Naive thymus-derived CD4-positive, alpha-beta T cell (primary cell): ENCODE results near the gene EDIL3. TPM values are rescaled to one million over a fixed set of nuclear protein-coding genes. Genes with fewer than 3 reads are reported as not detected.

Experiments
- ATAC-seq: fragments of 150-1000 bp; cut with Tn5 transposase; 2 replicates; pipeline ENCODE4 v1.10.0; 2021; ENCODE audit warnings: mild to moderate bottlenecking, moderate library complexity
- CTCF ChIA-PET: fragments of 350-600 bp; sonication (Branson Sonifier 250); formaldehyde crosslinking; loops from one replicate; lab custom pipeline; 2021; ENCODE audit warnings: antibody characterized with exemption; lab: Charles Lee
- POLR2A ChIA-PET: fragments of 350-600 bp; sonication (Branson Sonifier 250); formaldehyde crosslinking; loops from one replicate; lab custom pipeline; 2021; ENCODE audit warnings: antibody characterized with exemption, inconsistent platforms; lab: Charles Lee
- DNase-seq, 9 donors: peaks; one replicate each; pipeline versions ENCODE4 v3.0.0 to v3.0.0-alpha.2; 2020 to 2022; ENCODE audit warnings: mixed read lengths in 1 of 9
- H3K27ac ChIP-seq: one replicate; pipeline ENCODE4 v1.7.0; 2013; ENCODE audit warnings: mild to moderate bottlenecking, low read depth, low read length, moderate library complexity
- H3K27me3 ChIP-seq, 2 donors: one replicate each; pipeline ENCODE4 v1.7.0; 2013; ENCODE audit warnings: low read length in 2 of 2, mild to moderate bottlenecking in 2 of 2, moderate library complexity in 2 of 2; ENCODE audit not compliant: control insufficient read depth in 2 of 2, insufficient read depth in 2 of 2
- H3K36me3 ChIP-seq, 3 experiments: 1 replicate in 2 of 3; 2 replicates in 1 of 3; pipeline ENCODE4 v1.7.0; 2013; ENCODE audit warnings: low read length in 3 of 3, mild to moderate bottlenecking in 3 of 3, moderate library complexity in 1 of 3; ENCODE audit not compliant: insufficient read depth in 3 of 3, control insufficient read depth in 2 of 3
- H3K4me1 ChIP-seq, 2 donors: one replicate each; pipeline ENCODE4 v1.7.0; 2013; ENCODE audit warnings: low read length in 2 of 2, mild to moderate bottlenecking in 2 of 2, moderate library complexity in 1 of 2; ENCODE audit not compliant: control insufficient read depth in 2 of 2, insufficient read depth in 2 of 2
- H3K4me3 ChIP-seq: 2 replicates; pipeline ENCODE4 v1.7.0; 2013; ENCODE audit warnings: mild to moderate bottlenecking, low read length
- H3K9me3 ChIP-seq, 3 experiments: 1 replicate in 2 of 3; 2 replicates in 1 of 3; pipeline ENCODE4 v1.7.0; 2013; ENCODE audit warnings: low read length in 3 of 3; ENCODE audit not compliant: control insufficient read depth in 2 of 3
- H3K27ac Mint-ChIP-seq, 9 donors: one replicate each; pipeline ENCODE4 v1.8.0; 2020 to 2022; ENCODE audit warnings: mixed read lengths in 9 of 9, mild to moderate bottlenecking in 8 of 9, moderate library complexity in 5 of 9, inconsistent platforms in 2 of 9
- H3K27me3 Mint-ChIP-seq, 5 donors: one replicate each; pipeline ENCODE4 v1.8.0; 2021 to 2022; ENCODE audit warnings: mixed read lengths in 5 of 5, mild to moderate bottlenecking in 1 of 5
- H3K36me3 Mint-ChIP-seq, 5 donors: one replicate each; pipeline ENCODE4 v1.8.0; 2020 to 2022; ENCODE audit warnings: mixed read lengths in 5 of 5, mild to moderate bottlenecking in 3 of 5, inconsistent platforms in 1 of 5
- H3K4me1 Mint-ChIP-seq, 7 donors: one replicate each; pipeline ENCODE4 v1.8.0; 2020 to 2022; ENCODE audit warnings: mixed read lengths in 7 of 7, mild to moderate bottlenecking in 3 of 7, inconsistent platforms in 1 of 7
- H3K4me3 Mint-ChIP-seq, 10 donors: one replicate each; pipeline ENCODE4 v1.8.0; 2020 to 2022; ENCODE audit warnings: mild to moderate bottlenecking in 10 of 10, mixed read lengths in 10 of 10, moderate library complexity in 6 of 10, inconsistent platforms in 2 of 10
- H3K9me3 Mint-ChIP-seq, 11 donors: one replicate each; pipeline ENCODE4 v1.8.0; 2020 to 2022; ENCODE audit warnings: mixed read lengths in 11 of 11, mild to moderate bottlenecking in 4 of 11, inconsistent platforms in 1 of 11, moderate library complexity in 1 of 11
- intact Hi-C, 2 donors: fragments of 100-400 bp; cut with micrococcal nuclease; formaldehyde crosslinking; loops; one replicate each; pipeline ENCODE4 v1.15.1; 2023
- polyA plus RNA-seq, 2 donors: library from polyadenylated mRNA; unstranded; fragments of 300-500 nt; fragmentation: Illumina TruSeq; gene quantifications; one replicate each; pipeline ENCODE4 v1.2.3, GENCODE V29; 2021
- total RNA-seq, 6 experiments: library from RNA in 5 of 6; stranded (reverse) in 5 of 6; gene quantifications; 1 replicate in 5 of 6; 2 replicates in 1 of 6; pipeline ENCODE4 v1.2.3 and lab custom pipeline; 2021 to 2026

EDIL3 gene
- total and polyA plus RNA-seq, 7 experiments from 2014 or later: not detected

DNA sequence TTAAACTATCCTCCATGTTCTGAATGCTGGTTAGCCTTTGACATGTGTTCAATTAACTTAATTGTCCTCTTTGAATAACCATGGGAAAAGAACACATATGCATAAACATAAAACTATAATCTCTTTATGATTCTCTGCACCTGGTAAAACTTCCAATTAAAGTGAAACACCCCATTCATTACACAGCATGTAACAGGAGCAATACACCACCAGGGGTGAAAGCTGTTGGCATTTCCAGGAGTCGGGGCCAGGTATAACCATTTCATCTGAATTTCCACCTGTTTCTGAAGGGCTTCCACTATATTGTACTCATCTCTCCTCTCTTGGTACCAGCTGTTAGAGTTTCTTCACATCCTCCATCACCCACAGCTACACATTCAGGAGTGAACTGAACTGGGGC lies 303.8 kb downstream of the EDIL3 start:
- CTCF ChIA-PET: no interaction called here

DNA sequence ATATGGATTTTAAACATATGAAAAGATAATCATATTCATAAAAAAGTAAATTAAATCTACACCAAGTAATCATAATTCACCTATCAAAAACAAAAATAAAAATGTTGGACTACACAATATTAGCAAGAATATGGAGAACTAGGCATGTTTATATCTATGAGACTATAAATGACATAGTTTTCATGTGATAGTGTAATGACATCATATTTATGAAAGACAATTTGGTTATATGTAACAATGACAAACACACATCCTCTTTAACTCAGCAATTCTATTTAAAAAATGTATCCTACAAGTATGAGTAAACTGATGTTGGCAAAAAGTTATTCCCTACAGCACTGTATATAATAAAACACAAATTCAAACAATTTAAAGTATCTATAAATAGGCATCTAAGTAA lies 312.3 kb downstream of the EDIL3 start:
- POLR2A ChIA-PET: no interaction called here

More for the DNA sequence above, 303.8 kb downstream of the EDIL3 start:
- Histone ChIP-seq H3K27ac (no peak overlapping the region), H3K36me3 (no peaks in the 10 kb centered on the region), H3K27me3 (no peaks in the 10 kb centered on the region), H3K4me1 (no peaks in the 10 kb centered on the region), H3K4me3 (no peak overlapping the region), H3K9me3 (no peaks in the 10 kb centered on the region)
- Mint-ChIP-seq H3K4me3 (no peak overlapping the region), H3K27ac (no peak overlapping the region), H3K27me3 (no peaks in the 10 kb centered on the region), H3K36me3 (no peaks in the 10 kb centered on the region), H3K9me3 (peaks cover 0 to 14% (median 3%) of the 10 kb centered on the region in 11 donors), H3K4me1 (no peaks in the 10 kb centered on the region)
- ATAC-seq (no peak), DNase-seq (no peak)
- POLR2A ChIA-PET: no interaction called here
- intact Hi-C loops: no loop called here

DNA sequence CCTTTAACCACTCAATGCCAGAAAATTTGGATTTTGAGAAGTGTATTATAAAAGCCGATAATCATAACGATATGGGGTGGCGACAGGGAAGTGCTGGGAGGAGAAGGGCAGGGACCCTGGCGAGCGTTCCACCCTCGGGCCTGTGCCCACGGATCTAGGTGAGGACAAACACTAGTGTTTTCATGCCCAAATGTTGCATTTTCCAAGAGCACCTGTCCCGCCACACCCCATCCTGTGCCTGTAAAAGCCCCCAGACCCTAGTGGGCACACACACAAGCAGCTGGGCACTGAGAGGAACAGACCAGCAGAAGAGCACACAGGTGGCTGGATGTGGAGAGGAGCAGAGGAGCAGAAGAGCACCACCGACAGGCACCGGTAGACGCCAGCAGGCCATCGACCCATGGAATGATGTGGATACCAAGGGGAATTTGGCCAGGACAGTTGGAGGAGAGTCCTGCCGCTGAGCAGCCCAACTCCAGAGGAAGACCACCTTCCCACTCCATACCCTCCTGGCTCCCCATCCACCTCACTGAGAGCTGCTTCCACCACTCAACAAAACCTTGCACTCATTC lies 315.0 kb downstream of the EDIL3 start:
- Mint-ChIP-seq H3K4me3 (no peak overlapping the region), H3K4me1 (no peaks in the 10 kb centered on the region), H3K27me3 (no peaks in the 10 kb centered on the region), H3K9me3 (peaks cover 0 to 13% (median 0%) of the 10 kb centered on the region in 11 donors), H3K27ac (no peak overlapping the region), H3K36me3 (no peaks in the 10 kb centered on the region)
- Histone ChIP-seq H3K4me3 (no peak overlapping the region), H3K36me3 (no peaks in the 10 kb centered on the region), H3K9me3 (no peaks in the 10 kb centered on the region), H3K4me1 (no peaks in the 10 kb centered on the region), H3K27ac (no peak overlapping the region), H3K27me3 (no peaks in the 10 kb centered on the region)
- ChIA-PET CTCF (interaction anchor here (0.6 kb wide), 1 partner anchor 200 kb away, joined by 3 read pairs; no protein-coding TSS in a partner anchor), POLR2A (no interaction called here)
- ATAC-seq: no peak
- intact Hi-C loops: no loop called here
- DNase-seq: no peak

More for the DNA sequence above, 312.3 kb downstream of the EDIL3 start:
- Histone ChIP-seq H3K27ac (no peak overlapping the region), H3K4me3 (no peak overlapping the region), H3K36me3 (no peaks in the 10 kb centered on the region), H3K9me3 (no peaks in the 10 kb centered on the region), H3K4me1 (no peaks in the 10 kb centered on the region), H3K27me3 (no peaks in the 10 kb centered on the region)
- intact Hi-C loops: no loop called here
- CTCF ChIA-PET: no interaction called here
- H3K27me3 Mint-ChIP-seq: no peaks in the 10 kb centered on the region
- H3K9me3 Mint-ChIP-seq: peaks cover 0 to 13% (median 0%) of the 10 kb centered on the region in 11 donors
- H3K27ac Mint-ChIP-seq: no peak overlapping the region
- H3K4me3 Mint-ChIP-seq: no peak overlapping the region
- ATAC-seq (no peak), DNase-seq (no peak)
- no peaks in the 10 kb centered on the region for H3K36me3 Mint-ChIP-seq
- H3K4me1 Mint-ChIP-seq: no peaks in the 10 kb centered on the region

DNA sequence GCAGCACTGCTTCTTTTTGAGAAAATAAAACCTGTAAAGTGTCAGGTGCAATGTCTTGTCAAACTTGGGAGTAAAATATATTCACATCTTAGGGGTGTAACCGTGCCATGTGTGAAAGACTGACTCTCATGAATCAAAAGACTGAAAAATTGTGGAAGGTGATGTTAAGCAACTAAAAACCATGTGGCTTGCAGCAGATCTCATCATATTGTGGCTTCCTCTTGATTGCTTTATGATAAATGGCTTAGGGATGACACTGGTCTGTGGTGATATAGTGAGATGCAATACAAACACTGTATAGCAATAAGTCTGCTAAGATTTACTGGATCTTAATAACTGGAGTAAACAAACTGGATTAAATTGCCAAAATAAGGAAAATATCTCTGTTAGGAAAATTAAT lies 321.6 kb downstream of the EDIL3 start:
- no peak overlapping the region for H3K27ac Mint-ChIP-seq
- H3K4me3 Mint-ChIP-seq: no peak overlapping the region
- intact Hi-C loops: no loop called here
- ChIA-PET CTCF (no interaction called here), POLR2A (no interaction called here)
- no peaks in the 10 kb centered on the region for H3K36me3 ChIP-seq
- no peak overlapping the region for H3K4me3 ChIP-seq
- DNase-seq (no peak), ATAC-seq (no peak)
- H3K27me3 ChIP-seq: no peaks in the 10 kb centered on the region
- H3K27me3 Mint-ChIP-seq: no peaks in the 10 kb centered on the region
- H3K4me1 Mint-ChIP-seq: no peaks in the 10 kb centered on the region
- no peaks in the 10 kb centered on the region for H3K9me3 ChIP-seq
- H3K4me1 ChIP-seq: no peaks in the 10 kb centered on the region
- no peak overlapping the region for H3K27ac ChIP-seq
- H3K36me3 Mint-ChIP-seq: no peaks in the 10 kb centered on the region
- H3K9me3 Mint-ChIP-seq: peaks cover 0 to 3% (median 0%) of the 10 kb centered on the region in 11 donors

- H3K27me3 Mint-ChIP-seq: no peaks in the 10 kb centered on the region
- H3K27me3 ChIP-seq: no peaks in the 10 kb centered on the region
- no peak overlapping the region for H3K27ac ChIP-seq
- peaks cover 0 to 3% (median 0%) of the 10 kb centered on the region in 11 donors for H3K9me3 Mint-ChIP-seq
- H3K4me1 ChIP-seq: no peaks in the 10 kb centered on the region
- H3K9me3 ChIP-seq: no peaks in the 10 kb centered on the region
- POLR2A ChIA-PET: no interaction called here
- DNase-seq (no peak), ATAC-seq (no peak)
- H3K27ac Mint-ChIP-seq: no peak overlapping the region
- no peaks in the 10 kb centered on the region for H3K4me1 Mint-ChIP-seq
- intact Hi-C loops: no loop called here
- H3K4me3 Mint-ChIP-seq: no peak overlapping the region
- H3K4me3 ChIP-seq: no peak overlapping the region
- no peaks in the 10 kb centered on the region for H3K36me3 Mint-ChIP-seq
- no peaks in the 10 kb centered on the region for H3K36me3 ChIP-seq
- CTCF ChIA-PET: no interaction called here
Measured at GRCh38 chr5:84059672-84060071, 325.0 kb downstream of the EDIL3 start.

GRCh38 chr5:84058561-84058960 lies 326.1 kb downstream of the EDIL3 start:
- POLR2A ChIA-PET: no interaction called here
- H3K4me1 ChIP-seq: no peaks in the 10 kb centered on the region
- H3K27ac ChIP-seq: no peak overlapping the region
- Mint-ChIP-seq H3K36me3 (no peaks in the 10 kb centered on the region), H3K27me3 (no peaks in the 10 kb centered on the region), H3K27ac (no peak overlapping the region), H3K9me3 (peaks cover 0 to 3% (median 0%) of the 10 kb centered on the region in 11 donors), H3K4me1 (no peaks in the 10 kb centered on the region), H3K4me3 (no peak overlapping the region)
- no peaks in the 10 kb centered on the region for H3K36me3 ChIP-seq
- no peak for DNase-seq
- ATAC-seq: no peak
- no peaks in the 10 kb centered on the region for H3K9me3 ChIP-seq
- H3K4me3 ChIP-seq: no peak overlapping the region
- CTCF ChIA-PET: no interaction called here
- no peaks in the 10 kb centered on the region for H3K27me3 ChIP-seq
- intact Hi-C loops: no loop called here

DNA sequence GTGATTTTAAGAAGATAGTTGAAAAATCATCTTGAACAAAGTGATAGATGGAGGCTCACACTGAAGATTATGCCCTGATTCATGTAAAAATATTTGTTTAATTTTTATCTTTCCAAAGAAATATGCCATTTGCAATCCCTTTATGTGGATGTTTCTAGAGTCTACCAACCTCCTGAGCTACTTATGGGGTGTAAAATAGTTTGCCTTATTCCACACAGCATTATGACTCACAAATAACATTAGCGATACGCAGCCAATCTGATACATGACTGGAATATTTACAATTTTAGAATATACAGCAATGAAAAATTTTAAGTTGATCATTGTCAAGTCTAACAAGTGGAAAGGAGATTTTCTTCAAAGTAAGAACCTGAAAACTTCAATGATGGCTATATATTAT lies 327.5 kb downstream of the EDIL3 start:
- no peak overlapping the region for H3K4me3 ChIP-seq
- Mint-ChIP-seq H3K36me3 (no peaks in the 10 kb centered on the region), H3K27me3 (no peaks in the 10 kb centered on the region), H3K4me1 (no peaks in the 10 kb centered on the region), H3K9me3 (peaks cover 0 to 7% (median 0%) of the 10 kb centered on the region in 11 donors), H3K4me3 (no peak overlapping the region), H3K27ac (no peak overlapping the region)
- ATAC-seq (no peak), DNase-seq (no peak)
- POLR2A ChIA-PET: no interaction called here
- H3K9me3 ChIP-seq: no peaks in the 10 kb centered on the region
- H3K4me1 ChIP-seq: no peaks in the 10 kb centered on the region
- H3K27me3 ChIP-seq: no peaks in the 10 kb centered on the region
- H3K27ac ChIP-seq: no peak overlapping the region
- no peaks in the 10 kb centered on the region for H3K36me3 ChIP-seq
- intact Hi-C loops: no loop called here
- CTCF ChIA-PET: no interaction called here
